Psoas muscle (tissue), 8 donors: ENCODE data around the gene EDN1. TPM values are rescaled to one million over a fixed set of nuclear protein-coding genes. Genes with fewer than 3 reads are reported as not detected.
A peak's percentile ranks its signal among the peaks of the same experiment; 100 is the strongest.

Experiments
- ATAC-seq, 4 donors: fragments of 200-7000 bp; cut with Tn5 transposase; one replicate each; pipeline ENCODE4 v1.9.1; 2020; ENCODE audit warnings: moderate library complexity in 3 of 4, mild to moderate bottlenecking in 2 of 4
- DNase-seq, 2 donors: peaks; one replicate each; pipeline ENCODE4 v3.0.0-alpha.2; 2020
- H3K27ac ChIP-seq: fragments of 200-600 bp; one replicate; pipeline ENCODE4 v1.8.0; 2022
- H3K27me3 ChIP-seq, 3 donors: fragments of 200-600 bp in 1 of 3; one replicate each; pipeline versions ENCODE4 v1.6.1 to v1.8.0; 2013 to 2022; ENCODE audit warnings: low read length in 2 of 3, mild to moderate bottlenecking in 2 of 3, moderate library complexity in 1 of 3; ENCODE audit not compliant: insufficient read depth in 3 of 3
- H3K36me3 ChIP-seq, 2 donors: fragments of 200-600 bp in 1 of 2; one replicate each; pipeline versions ENCODE4 v1.6.1 to v1.8.0; 2013 to 2022; ENCODE audit warnings: low read depth in 1 of 2, mild to moderate bottlenecking in 1 of 2, moderate library complexity in 1 of 2; ENCODE audit not compliant: insufficient read depth in 1 of 2
- H3K4me1 ChIP-seq: fragments of 200-600 bp; one replicate; pipeline ENCODE4 v1.8.0; 2022
- H3K4me3 ChIP-seq: fragments of 200-600 bp; one replicate; pipeline ENCODE4 v1.8.0; 2022; ENCODE audit warnings: mild to moderate bottlenecking
- H3K9me3 ChIP-seq: fragments of 200-600 bp; one replicate; pipeline ENCODE4 v1.8.0; 2022
- WGBS, 3 donors: extraction: QIAGEN DNeasy Blood & Tissue Kit; methylation state at CpG; one replicate each; pipeline versions ENCODE4 v1.1.6 to v1.1.7; 2013; 5-methylcytosine and 5-hydroxymethylcytosine counted together
- intact Hi-C, 2 donors: fragments of 100-400 bp; cut with DNase I; formaldehyde crosslinking; loops; one replicate each; pipeline versions ENCODE4 v1.11.0 to v1.14.2; 2022
- long read RNA-seq, 2 donors: library from polyadenylated mRNA; unstranded; transcript quantifications; one replicate each; pipeline ENCODE4 v2.0.0, GENCODE V29; 2021
- polyA plus RNA-seq, 3 donors: library from polyadenylated mRNA; stranded (reverse); fragments of 200-250 nt; gene quantifications; one replicate each; pipeline ENCODE4 v1.2.3, GENCODE V29; 2013
- total RNA-seq, 4 donors: library from RNA; stranded (reverse); fragmentation: NEBNext Ultra II Directional in 2 of 4; extraction: Animal tissue kit (Norgen Biotek cat#: 25700) in 2 of 4; gene quantifications; one replicate each; pipeline versions ENCODE4 v1.2.1 to v1.2.4, GENCODE V29; 2021 to 2023
- TF ChIP-seq, protein P1 (sequence below): fragments of 200-600 bp; IDR thresholded peaks from one replicate; pipeline ENCODE4 v1.8.0; 2022; ENCODE audit warnings: antibody characterized with exemption
- donor health status: healthy with polysubstance abuse.
- donor health status: DM: no; HTN: no; CAD: no; lungs with moderate emphysema.
- donor health status: Bipolar disorder and iron deficiency.
- donor health status: healthy.
- donor health status: DM: yes; HTN: yes; CAD: no.
- donor health status: DM: no; HTN: no; CAD: no.
- donor health status: DM: no; HTN: no; CAD: no.
- donor health status: DM: yes; HTN: yes; CAD: no.

Gene EDN1
- total RNA-seq (1 to 10 TPM in 3 of 4 donors, under 1 TPM in 1; 0.90 to 3.7 (median 2.6) TPM), polyA plus RNA-seq (1 to 10 TPM in 2 of 3 donors, under 1 TPM in 1; 0.68 to 2.7 (median 1.9) TPM)
- long read RNA-seq, donor 1, result 0 reads
- long read RNA-seq, donor 2, result 0 reads

DNA sequence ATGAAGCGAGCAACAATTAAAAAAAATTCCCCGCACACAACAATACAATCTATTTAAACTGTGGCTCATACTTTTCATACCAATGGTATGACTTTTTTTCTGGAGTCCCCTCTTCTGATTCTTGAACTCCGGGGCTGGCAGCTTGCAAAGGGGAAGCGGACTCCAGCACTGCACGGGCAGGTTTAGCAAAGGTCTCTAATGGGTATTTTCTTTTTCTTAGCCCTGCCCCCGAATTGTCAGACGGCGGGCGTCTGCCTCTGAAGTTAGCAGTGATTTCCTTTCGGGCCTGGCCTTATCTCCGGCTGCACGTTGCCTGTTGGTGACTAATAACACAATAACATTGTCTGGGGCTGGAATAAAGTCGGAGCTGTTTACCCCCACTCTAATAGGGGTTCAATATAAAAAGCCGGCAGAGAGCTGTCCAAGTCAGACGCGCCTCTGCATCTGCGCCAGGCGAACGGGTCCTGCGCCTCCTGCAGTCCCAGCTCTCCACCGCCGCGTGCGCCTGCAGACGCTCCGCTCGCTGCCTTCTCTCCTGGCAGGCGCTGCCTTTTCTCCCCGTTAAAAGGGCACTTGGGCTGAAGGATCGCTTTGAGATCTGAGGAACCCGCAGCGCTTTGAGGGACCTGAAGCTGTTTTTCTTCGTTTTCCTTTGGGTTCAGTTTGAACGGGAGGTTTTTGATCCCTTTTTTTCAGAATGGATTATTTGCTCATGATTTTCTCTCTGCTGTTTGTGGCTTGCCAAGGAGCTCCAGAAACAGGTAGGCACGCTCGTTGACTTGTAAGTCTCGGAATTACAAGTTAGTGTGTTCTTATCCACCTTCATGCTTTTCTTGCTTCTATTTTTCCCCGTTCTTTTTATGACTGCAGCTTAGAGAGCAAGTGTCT is at the start of gene EDN1:
TSS of gene EDN1 (plus strand) at position 429 of the 888 bp plus-strand sequence. CDS start at position 698, 269 bp downstream.
- intact Hi-C loops, result loop anchor here in 1 of 2 donors (10.0 kb wide), 1 partner anchor 315 kb away; no protein-coding TSS in a partner anchor
- peaks cover 0 to 26% (median 9%) of the 10 kb centered on the region in 3 donors for H3K27me3 ChIP-seq
- H3K4me3 ChIP-seq, result peak within 1 kb of the TSS; percentile 62
- peaks cover 10% of the 10 kb centered on the region for H3K4me1 ChIP-seq
- no peaks in the 10 kb centered on the region for H3K9me3 ChIP-seq
- 0 to 1% (median 1%) methylated on average over 38 of the region's 38 CpGs for WGBS, 3 donors
- no peaks in the 10 kb centered on the region for H3K36me3 ChIP-seq
- DNase-seq, result peak; percentile 69 to 72
- TF ChIP-seq, protein P1, sequence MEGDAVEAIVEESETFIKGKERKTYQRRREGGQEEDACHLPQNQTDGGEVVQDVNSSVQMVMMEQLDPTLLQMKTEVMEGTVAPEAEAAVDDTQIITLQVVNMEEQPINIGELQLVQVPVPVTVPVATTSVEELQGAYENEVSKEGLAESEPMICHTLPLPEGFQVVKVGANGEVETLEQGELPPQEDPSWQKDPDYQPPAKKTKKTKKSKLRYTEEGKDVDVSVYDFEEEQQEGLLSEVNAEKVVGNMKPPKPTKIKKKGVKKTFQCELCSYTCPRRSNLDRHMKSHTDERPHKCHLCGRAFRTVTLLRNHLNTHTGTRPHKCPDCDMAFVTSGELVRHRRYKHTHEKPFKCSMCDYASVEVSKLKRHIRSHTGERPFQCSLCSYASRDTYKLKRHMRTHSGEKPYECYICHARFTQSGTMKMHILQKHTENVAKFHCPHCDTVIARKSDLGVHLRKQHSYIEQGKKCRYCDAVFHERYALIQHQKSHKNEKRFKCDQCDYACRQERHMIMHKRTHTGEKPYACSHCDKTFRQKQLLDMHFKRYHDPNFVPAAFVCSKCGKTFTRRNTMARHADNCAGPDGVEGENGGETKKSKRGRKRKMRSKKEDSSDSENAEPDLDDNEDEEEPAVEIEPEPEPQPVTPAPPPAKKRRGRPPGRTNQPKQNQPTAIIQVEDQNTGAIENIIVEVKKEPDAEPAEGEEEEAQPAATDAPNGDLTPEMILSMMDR, result peak; percentile 34
- peak within 1 kb of the TSS; percentile 41 for H3K27ac ChIP-seq
- ATAC-seq, result peak; percentile 67 to 94 (median 86)

DNA sequence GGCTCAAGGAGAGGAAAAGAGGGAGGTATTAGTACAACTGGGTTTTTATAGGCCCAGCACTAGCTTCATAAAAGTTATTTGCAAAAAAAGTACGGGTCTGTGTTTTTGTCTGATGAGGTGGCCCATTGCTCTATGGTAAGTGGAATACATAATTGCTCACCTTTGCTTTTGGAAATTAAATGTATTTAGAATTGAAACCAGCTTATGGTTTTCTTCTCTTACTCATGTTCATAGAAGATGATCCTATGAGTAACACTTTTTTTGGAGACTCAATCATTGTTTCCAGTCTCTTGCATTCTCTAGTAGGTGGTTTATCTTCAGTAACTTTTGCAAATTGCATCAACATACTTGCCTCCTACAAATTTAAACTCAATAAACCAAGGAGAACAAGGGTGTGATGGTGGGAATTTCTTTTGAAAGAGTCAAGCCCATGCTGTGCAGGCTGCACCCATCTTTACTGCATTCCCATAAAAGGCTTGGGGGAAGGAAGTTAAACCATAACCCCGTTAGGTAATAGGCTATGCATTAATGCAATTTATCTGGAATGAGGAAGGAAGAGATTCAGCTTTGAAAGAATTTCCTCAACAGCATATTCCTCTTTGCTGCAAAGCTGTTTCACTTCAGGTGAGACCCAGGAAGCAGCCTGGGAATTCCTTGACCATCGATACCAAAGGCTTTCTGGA is 48.5 kb upstream of the EDN1 start:
- Histone ChIP-seq H3K27ac (no peak overlapping the region), H3K36me3 (no peaks in the 10 kb centered on the region), H3K9me3 (no peaks in the 10 kb centered on the region), H3K4me1 (no peaks in the 10 kb centered on the region), H3K4me3 (no peak overlapping the region), H3K27me3 (no peaks in the 10 kb centered on the region)
- ATAC-seq (no peak), DNase-seq (no peak)
- 73 to 76% (median 75%) methylated on average over 3 of the region's 3 CpGs for WGBS, 3 donors
- TF ChIP-seq, protein P1, result no peak
- intact Hi-C loops, result no loop called here

DNA sequence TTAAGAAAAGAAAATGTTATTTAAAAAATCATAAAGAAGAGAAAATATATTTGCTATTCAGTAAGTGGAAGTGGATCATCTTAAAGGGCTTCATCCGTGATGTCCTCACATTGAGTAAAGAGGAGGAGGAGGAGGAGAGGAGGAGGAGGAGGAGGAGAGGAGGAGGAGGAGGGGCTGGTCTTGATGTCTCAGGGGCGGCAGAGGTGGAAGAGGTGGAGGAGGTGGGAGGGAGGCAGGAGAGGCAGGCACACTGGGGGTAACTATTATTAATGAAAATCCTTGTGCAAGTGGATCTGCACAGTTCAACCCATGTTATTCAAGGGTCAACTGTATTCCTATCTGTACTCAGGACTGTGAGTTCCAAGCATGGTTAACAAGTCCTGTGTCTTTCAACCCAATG is 47.0 kb upstream of the EDN1 start:
- DNase-seq (no peak), ATAC-seq (no peak)
- TF ChIP-seq, protein P1, result no peak
- Histone ChIP-seq H3K27ac (no peak overlapping the region), H3K4me3 (no peak overlapping the region), H3K36me3 (no peaks in the 10 kb centered on the region), H3K9me3 (no peaks in the 10 kb centered on the region), H3K27me3 (no peaks in the 10 kb centered on the region), H3K4me1 (no peaks in the 10 kb centered on the region)
- intact Hi-C loops, result no loop called here
- 72 to 89% (median 85%) methylated on average over 2 of the region's 2 CpGs for WGBS, 3 donors

DNA sequence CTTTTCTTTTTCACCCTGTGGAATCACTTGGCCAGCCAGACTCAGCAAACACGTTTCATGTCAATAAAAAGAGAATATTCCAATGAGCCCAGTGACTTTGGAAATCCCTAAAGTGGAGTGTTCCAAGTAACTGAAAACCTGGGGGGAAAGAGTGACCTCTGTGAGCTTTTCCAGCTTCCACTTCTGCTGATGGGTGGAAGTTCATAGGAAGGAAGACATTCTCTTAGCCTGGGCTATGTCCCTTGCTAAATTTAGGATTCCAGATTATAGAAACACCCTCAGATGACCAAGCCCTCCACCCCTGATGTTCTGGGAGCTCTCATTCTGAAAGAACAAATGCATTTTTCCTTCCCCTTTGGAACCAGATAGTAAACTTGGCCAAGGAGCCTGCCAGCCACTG is 44.8 kb upstream of the EDN1 start:
- ATAC-seq, result no peak
- 36 to 62% (median 50%) methylated on average over 1 of the region's 1 CpG for WGBS, 3 donors

More for the DNA sequence above, 44.8 kb upstream of the EDN1 start:
- DNase-seq, result no peak
- H3K9me3 ChIP-seq, result no peaks in the 10 kb centered on the region
- H3K27me3 ChIP-seq, result no peaks in the 10 kb centered on the region
- H3K4me1 ChIP-seq, result no peaks in the 10 kb centered on the region
- intact Hi-C loops, result no loop called here
- TF ChIP-seq, protein P1, result no peak
- H3K4me3 ChIP-seq, result no peak overlapping the region
- no peaks in the 10 kb centered on the region for H3K36me3 ChIP-seq
- H3K27ac ChIP-seq, result no peak overlapping the region
